HFFc6 (cell line): ENCODE measurements around the gene SLIT3. TPM values are rescaled to one million over a fixed set of nuclear protein-coding genes. Genes with fewer than 3 reads are reported as not detected.
A peak's percentile ranks its signal among the peaks of the same experiment; 100 is the strongest.
"Not testable (repeated sequence)": the region's sequence is repeated elsewhere in the genome, so short reads cannot be mapped to it uniquely, and the experiment has no call there.

Experiments used
- DNase-seq: peaks from one replicate; pipeline ENCODE4 v3.0.0-alpha.2; 2018
- H3K27ac Mint-ChIP-seq: 2 replicates; pipeline ENCODE4 v1.8.0; 2020; ENCODE audit warnings: mild to moderate bottlenecking, mixed read lengths
- H3K27me3 Mint-ChIP-seq: 2 replicates; pipeline ENCODE4 v1.8.0; 2021; ENCODE audit warnings: mild to moderate bottlenecking, moderate library complexity, mixed read lengths; ENCODE audit not compliant: insufficient read depth
- H3K36me3 Mint-ChIP-seq: 2 replicates; pipeline ENCODE4 v1.8.0; 2021; ENCODE audit warnings: low read depth, mixed read lengths
- H3K4me1 Mint-ChIP-seq: 2 replicates; pipeline ENCODE4 v1.8.0; 2020; ENCODE audit warnings: low read depth, mixed read lengths
- H3K4me3 Mint-ChIP-seq: 2 replicates; pipeline ENCODE4 v1.8.0; 2020; ENCODE audit warnings: mild to moderate bottlenecking, moderate library complexity, mixed read lengths
- H3K9me3 Mint-ChIP-seq: 2 replicates; pipeline ENCODE4 v1.8.0; 2020; ENCODE audit warnings: mild to moderate bottlenecking, mixed read lengths
- CTCF ChIP-seq: fragments of 200-600 bp; sonication (generic); IDR thresholded peaks from 2 replicates; pipeline ENCODE4 v1.5.0; 2021; ENCODE audit warnings: antibody characterized with exemption, mild to moderate bottlenecking
- total RNA-seq, 6 experiments: library from RNA; stranded (reverse); fragmentation: NEBNext Ultra II Directional; extraction: Animal tissue kit (Norgen Biotek cat#: 25700); gene quantifications; 2 replicates in 1 of 6; 3 replicates in 5 of 6; pipeline ENCODE4 v1.2.3, GENCODE V29; 2021

Gene SLIT3
- total RNA-seq, 6 experiments from 2014 or later = 4.2 to 8.3 (median 7.1) TPM

GRCh38 chr5:168648016-168648415, 652.9 kb downstream of the SLIT3 start:
- H3K4me3 Mint-ChIP-seq = no peak overlapping the region
- no peaks in the 10 kb centered on the region; the same call in 1 of the 2 replicates for H3K27me3 Mint-ChIP-seq
- no peak for TF ChIP-seq CTCF
- DNase-seq = no peak
- H3K4me1 Mint-ChIP-seq = peaks cover 25% of the 10 kb centered on the region
- H3K36me3 Mint-ChIP-seq = peaks cover 4% of the 10 kb centered on the region; the same call in 1 of the 2 replicates
- peaks cover 10% of the 10 kb centered on the region for H3K9me3 Mint-ChIP-seq
- H3K27ac Mint-ChIP-seq = no peak overlapping the region

- TF ChIP-seq CTCF = no peak
- Mint-ChIP-seq H3K27me3 (no peaks in the 10 kb centered on the region; the same call in 1 of the 2 replicates), H3K4me1 (peaks cover 24% of the 10 kb centered on the region), H3K9me3 (peaks cover 10% of the 10 kb centered on the region), H3K27ac (no peak overlapping the region), H3K36me3 (peaks cover 4% of the 10 kb centered on the region; the same call in 1 of the 2 replicates), H3K4me3 (no peak overlapping the region)
- peak; percentile 44 for DNase-seq
Measured at GRCh38 chr5:168647083-168647482, 653.9 kb downstream of the SLIT3 start.

GRCh38 chr5:168646335-168646734, 654.6 kb downstream of the SLIT3 start:
- no peak overlapping the region for H3K27ac Mint-ChIP-seq
- no peak overlapping the region for H3K4me3 Mint-ChIP-seq
- H3K27me3 Mint-ChIP-seq = no peaks in the 10 kb centered on the region; the same call in 1 of the 2 replicates
- H3K9me3 Mint-ChIP-seq = peaks cover 10% of the 10 kb centered on the region
- peaks cover 17% of the 10 kb centered on the region; the same call in 1 of the 2 replicates for H3K4me1 Mint-ChIP-seq
- no peak for DNase-seq
- peaks cover 4% of the 10 kb centered on the region; the same call in 1 of the 2 replicates for H3K36me3 Mint-ChIP-seq
- TF ChIP-seq CTCF = no peak

GRCh38 chr5:168645195-168645594, 655.7 kb downstream of the SLIT3 start:
- Mint-ChIP-seq H3K36me3 (peaks cover 4% of the 10 kb centered on the region; the same call in 1 of the 2 replicates), H3K27ac (no peak overlapping the region), H3K9me3 (peaks cover 10% of the 10 kb centered on the region), H3K27me3 (peaks cover 2% of the 10 kb centered on the region), H3K4me1 (peaks cover 10% of the 10 kb centered on the region; the same call in 1 of the 2 replicates), H3K4me3 (no peak overlapping the region)
- DNase-seq = no peak
- no peak for TF ChIP-seq CTCF

GRCh38 chr5:168642019-168642418, 658.9 kb downstream of the SLIT3 start:
- DNase-seq = no peak
- no peak overlapping the region for H3K4me3 Mint-ChIP-seq
- peaks cover 4% of the 10 kb centered on the region; the same call in 1 of the 2 replicates for H3K36me3 Mint-ChIP-seq
- peaks cover under 1% of the 10 kb centered on the region; the same call in 1 of the 2 replicates for H3K4me1 Mint-ChIP-seq
- H3K27ac Mint-ChIP-seq = no peak overlapping the region
- peaks cover 7% of the 10 kb centered on the region for H3K27me3 Mint-ChIP-seq
- H3K9me3 Mint-ChIP-seq = peaks cover 5% of the 10 kb centered on the region
- no peak for TF ChIP-seq CTCF

- not testable (repeated sequence) for H3K4me1 Mint-ChIP-seq, H3K9me3 Mint-ChIP-seq, H3K27ac Mint-ChIP-seq, H3K4me3 Mint-ChIP-seq, DNase-seq, H3K36me3 Mint-ChIP-seq
- H3K27me3 Mint-ChIP-seq = peaks cover 16% of the 10 kb centered on the region
Measured at GRCh38 chr5:168638846-168639245, 662.1 kb downstream of the SLIT3 start.
